Activated T-cell treated with anti-CD3 and anti-CD28 coated beads, Interleukin-2, amount 50 U/mL, for 72 hours (primary cell): ENCODE data around the gene CUL9. TPM values are rescaled to one million over a fixed set of nuclear protein-coding genes. Genes with fewer than 3 reads are reported as not detected.

Experiments
- ATAC-seq, 2 donors: fragments of 150-1000 bp; cut with Tn5 transposase; replicated peaks in 1 of 2; 2 replicates each; pipeline ENCODE4 v1.10.0; 2021; ENCODE audit warnings: moderate library complexity in 2 of 2, mild to moderate bottlenecking in 1 of 2
- DNase-seq, 2 donors: peaks; one replicate each; pipeline ENCODE4 v3.0.0; 2021 to 2022; ENCODE audit warnings: mixed read lengths in 1 of 2
- H3K27ac Mint-ChIP-seq: one replicate; pipeline ENCODE4 v1.8.0; 2022; ENCODE audit warnings: mild to moderate bottlenecking, moderate library complexity, mixed read lengths
- H3K27me3 Mint-ChIP-seq: one replicate; pipeline ENCODE4 v1.8.0; 2022; ENCODE audit warnings: low read depth, mixed read lengths
- H3K36me3 Mint-ChIP-seq, 2 donors: one replicate each; pipeline ENCODE4 v1.8.0; 2022; ENCODE audit warnings: mixed read lengths in 2 of 2, mild to moderate bottlenecking in 1 of 2; ENCODE audit not compliant: insufficient read depth in 2 of 2
- H3K4me1 Mint-ChIP-seq: one replicate; pipeline ENCODE4 v1.8.0; 2022; ENCODE audit warnings: low read depth, mixed read lengths
- H3K4me3 Mint-ChIP-seq, 2 donors: one replicate each; pipeline ENCODE4 v1.8.0; 2022; ENCODE audit warnings: mild to moderate bottlenecking in 2 of 2, mixed read lengths in 2 of 2, moderate library complexity in 2 of 2
- H3K9me3 Mint-ChIP-seq, 2 donors: one replicate each; pipeline ENCODE4 v1.8.0; 2022; ENCODE audit warnings: mixed read lengths in 2 of 2
- total RNA-seq, 2 donors: library from RNA; stranded (reverse); gene quantifications; one replicate each; pipeline ENCODE4 v1.2.3, GENCODE V29; 2022

Gene CUL9
- total RNA-seq, 2 donors from 2014 or later: 60.7 to 62.0 TPM

DNA sequence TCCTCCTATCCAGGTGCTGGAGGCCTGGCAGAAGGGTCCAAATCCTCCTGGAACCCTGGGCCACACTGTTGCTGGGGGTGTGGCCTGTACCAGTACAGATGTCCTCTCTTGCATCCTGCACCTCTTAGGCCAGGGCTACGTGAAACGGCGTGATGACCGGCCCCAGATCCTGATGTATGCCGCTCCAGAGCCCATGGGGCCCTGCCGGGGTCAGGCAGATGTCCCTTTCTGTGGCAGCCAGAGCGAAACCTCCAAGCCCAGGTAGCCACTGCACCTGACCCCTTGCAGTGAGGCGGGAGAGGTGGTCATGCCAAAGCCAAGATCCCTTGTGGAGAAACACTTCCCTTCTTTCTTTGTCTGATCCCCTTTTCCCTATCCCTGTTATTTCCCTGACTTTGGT is 33.1 kb downstream of the CUL9 start:
- no peaks in the 10 kb centered on the region for H3K9me3 Mint-ChIP-seq
- DNase-seq (no peak), ATAC-seq (no peak)
- H3K27ac Mint-ChIP-seq: no peak overlapping the region
- H3K27me3 Mint-ChIP-seq: no peaks in the 10 kb centered on the region
- no peak overlapping the region for H3K4me3 Mint-ChIP-seq
- H3K36me3 Mint-ChIP-seq: peaks cover 0 to 7% of the 10 kb centered on the region in 2 donors
- H3K4me1 Mint-ChIP-seq: no peaks in the 10 kb centered on the region

DNA sequence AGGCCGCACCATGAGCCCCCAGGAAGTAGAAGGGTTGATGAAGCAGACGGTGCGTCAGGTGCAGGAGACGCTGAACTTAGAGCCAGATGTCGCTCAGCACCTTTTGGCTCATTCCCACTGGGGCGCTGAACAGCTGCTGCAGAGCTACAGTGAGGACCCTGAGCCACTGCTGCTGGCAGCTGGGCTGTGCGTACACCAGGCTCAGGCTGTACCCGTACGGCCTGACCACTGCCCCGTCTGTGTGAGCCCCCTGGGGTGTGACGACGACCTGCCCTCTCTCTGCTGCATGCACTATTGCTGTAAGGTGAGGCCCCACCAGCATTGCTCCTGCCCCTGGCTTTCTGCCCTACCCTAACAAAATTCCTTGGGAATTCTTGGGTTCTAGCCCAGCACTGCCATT is 34.2 kb downstream of the CUL9 start:
- H3K27me3 Mint-ChIP-seq: no peaks in the 10 kb centered on the region
- DNase-seq (no peak), ATAC-seq (no peak)
- no peaks in the 10 kb centered on the region for H3K4me1 Mint-ChIP-seq
- H3K9me3 Mint-ChIP-seq: no peaks in the 10 kb centered on the region
- peaks cover 0 to 7% of the 10 kb centered on the region in 2 donors for H3K36me3 Mint-ChIP-seq
- H3K4me3 Mint-ChIP-seq: no peak overlapping the region
- H3K27ac Mint-ChIP-seq: no peak overlapping the region

DNA sequence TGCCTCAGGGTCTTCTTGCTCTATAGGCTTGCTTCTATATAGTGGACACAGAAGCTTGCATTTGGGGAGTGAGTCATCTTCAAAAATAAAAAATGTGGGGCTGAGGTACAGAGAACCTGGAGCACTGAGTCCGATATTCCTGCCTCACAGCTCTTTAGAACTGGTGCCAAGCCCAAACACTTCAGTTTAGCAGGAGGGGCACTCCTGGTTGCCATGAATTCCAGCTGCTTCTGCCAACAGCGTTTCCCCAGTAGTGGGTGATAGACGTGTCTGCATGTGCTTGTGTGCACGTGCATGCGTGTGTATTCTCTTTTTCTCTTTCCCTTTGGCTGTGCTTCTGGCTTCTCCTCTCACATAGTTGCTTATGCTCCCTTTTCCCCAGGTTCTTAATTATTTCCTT is 35.4 kb downstream of the CUL9 start:
- Mint-ChIP-seq H3K4me3 (no peak overlapping the region), H3K27ac (no peak overlapping the region), H3K36me3 (peaks cover 0 to 7% of the 10 kb centered on the region in 2 donors), H3K27me3 (no peaks in the 10 kb centered on the region), H3K9me3 (no peaks in the 10 kb centered on the region), H3K4me1 (no peaks in the 10 kb centered on the region)
- DNase-seq (no peak), ATAC-seq (no peak)

DNA sequence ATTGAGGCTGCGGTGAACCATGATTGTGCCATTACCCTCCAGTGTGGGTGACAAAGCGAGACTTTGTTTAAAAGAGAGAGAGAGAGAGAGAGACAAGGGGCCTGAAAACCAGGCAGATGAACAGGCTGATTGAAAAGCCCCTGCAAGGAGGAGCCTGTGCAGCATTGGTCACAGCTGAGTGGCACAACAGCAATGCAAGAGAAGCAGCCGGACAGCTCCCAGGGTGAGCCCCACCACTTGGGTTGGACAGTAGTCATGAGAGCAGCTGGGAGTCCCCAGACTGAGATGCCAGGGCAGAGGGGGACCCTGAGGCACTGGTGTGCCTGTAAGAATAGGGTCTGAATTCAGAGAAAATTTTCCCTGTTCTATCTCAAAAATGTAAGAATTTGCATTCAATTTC is 37.1 kb downstream of the CUL9 start:
- DNase-seq: no peak
- H3K27ac Mint-ChIP-seq: no peak overlapping the region
- no peaks in the 10 kb centered on the region for H3K9me3 Mint-ChIP-seq
- no peak for ATAC-seq
- peaks cover 1 to 10% of the 10 kb centered on the region in 2 donors for H3K36me3 Mint-ChIP-seq
- no peaks in the 10 kb centered on the region for H3K27me3 Mint-ChIP-seq
- H3K4me3 Mint-ChIP-seq: no peak overlapping the region
- peaks cover 12% of the 10 kb centered on the region for H3K4me1 Mint-ChIP-seq

DNA sequence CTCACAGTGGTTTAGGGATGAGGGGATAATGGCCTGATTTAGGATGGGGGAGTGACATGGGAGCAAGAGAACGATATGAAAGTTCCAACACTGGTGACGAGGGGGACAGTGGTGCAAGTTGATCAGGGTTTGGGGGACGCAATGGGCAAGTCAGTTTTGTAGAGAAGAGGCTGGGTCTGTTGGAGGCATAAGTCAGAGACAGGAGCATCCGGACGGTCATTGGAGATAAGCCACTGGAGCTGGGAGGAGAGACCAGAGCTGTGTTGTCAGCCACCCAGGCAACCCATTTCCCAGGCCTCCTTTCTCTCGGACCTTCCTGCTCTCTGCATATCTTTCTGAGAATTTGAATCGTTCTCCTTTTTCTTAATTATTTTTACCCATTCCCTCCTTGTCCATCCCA is 37.8 kb downstream of the CUL9 start:
- H3K27ac Mint-ChIP-seq: no peak overlapping the region
- DNase-seq: no peak
- H3K9me3 Mint-ChIP-seq: no peaks in the 10 kb centered on the region
- H3K4me3 Mint-ChIP-seq: no peak overlapping the region
- H3K27me3 Mint-ChIP-seq: no peaks in the 10 kb centered on the region
- peaks cover 19% of the 10 kb centered on the region for H3K4me1 Mint-ChIP-seq
- ATAC-seq: no peak
- peaks cover 1 to 10% of the 10 kb centered on the region in 2 donors for H3K36me3 Mint-ChIP-seq

DNA sequence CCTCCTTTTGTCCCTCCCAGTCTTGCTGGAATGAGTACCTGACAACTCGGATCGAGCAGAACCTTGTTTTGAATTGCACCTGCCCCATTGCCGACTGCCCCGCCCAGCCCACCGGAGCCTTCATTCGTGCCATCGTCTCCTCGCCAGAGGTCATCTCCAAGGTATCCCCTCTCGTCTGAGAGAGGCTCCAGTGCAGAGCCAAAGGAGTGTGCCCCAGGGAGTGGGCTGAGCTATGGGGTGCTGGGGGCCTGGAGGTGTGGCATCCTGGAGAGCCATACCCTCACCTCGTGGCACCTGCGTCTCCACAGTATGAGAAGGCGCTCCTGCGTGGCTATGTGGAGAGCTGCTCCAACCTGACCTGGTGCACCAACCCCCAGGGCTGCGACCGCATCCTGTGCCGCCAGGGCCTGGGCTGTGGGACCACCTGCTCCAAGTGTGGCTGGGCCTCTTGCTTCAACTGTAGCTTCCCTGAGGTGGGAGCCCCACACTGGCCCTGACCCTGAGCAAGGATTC is 38.5 kb downstream of the CUL9 start:
- DNase-seq (no peak), ATAC-seq (no peak)
- Mint-ChIP-seq H3K4me1 (peaks cover 25% of the 10 kb centered on the region), H3K4me3 (no peak overlapping the region), H3K27ac (no peak overlapping the region), H3K27me3 (no peaks in the 10 kb centered on the region), H3K36me3 (peaks cover 1 to 10% of the 10 kb centered on the region in 2 donors), H3K9me3 (no peaks in the 10 kb centered on the region)

DNA sequence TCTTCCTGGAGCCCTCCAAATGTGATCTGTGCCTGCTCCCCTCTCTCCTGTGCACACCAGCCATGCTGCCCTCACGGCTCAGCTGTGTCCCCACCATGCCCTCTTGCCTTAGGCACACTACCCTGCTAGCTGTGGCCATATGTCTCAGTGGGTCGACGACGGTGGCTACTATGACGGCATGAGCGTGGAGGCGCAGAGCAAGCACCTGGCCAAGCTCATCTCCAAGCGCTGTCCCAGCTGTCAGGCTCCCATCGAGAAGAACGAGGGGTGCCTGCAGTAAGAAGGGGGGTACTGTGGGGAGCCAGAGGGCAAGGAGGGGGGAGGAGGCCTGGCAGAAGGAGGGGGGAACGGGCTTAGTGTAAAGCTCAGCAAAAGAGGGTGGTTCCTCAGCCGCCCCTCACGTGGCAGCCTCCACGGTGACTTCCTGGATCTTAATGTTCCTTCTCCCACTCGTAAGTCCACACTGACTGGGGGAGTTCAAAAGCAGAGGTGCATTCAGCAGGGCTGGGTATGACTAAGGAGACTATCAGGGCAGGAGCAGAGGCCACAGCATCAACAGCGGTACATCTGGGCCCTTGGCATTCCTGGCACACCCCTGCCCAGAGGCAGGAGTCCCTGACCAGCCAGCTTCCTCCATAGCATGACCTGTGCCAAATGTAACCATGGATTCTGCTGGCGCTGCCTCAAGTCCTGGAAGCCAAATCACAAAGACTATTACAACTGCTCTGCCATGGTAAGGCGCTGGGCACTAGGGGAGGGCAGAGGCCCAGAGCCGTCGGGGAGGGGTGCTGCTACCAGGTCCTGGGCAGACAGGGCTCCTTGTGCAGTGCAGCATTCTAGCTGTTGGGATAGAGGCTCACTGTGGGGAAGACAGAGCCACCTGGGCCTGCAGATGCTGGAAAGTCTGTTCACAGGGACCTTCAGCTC is 39.3 kb downstream of the CUL9 start:
- ATAC-seq (no peak), DNase-seq (no peak)
- Mint-ChIP-seq H3K4me1 (peaks cover 33% of the 10 kb centered on the region), H3K4me3 (peak overlapping the region in 1 of 2 donors; percentile 10), H3K27me3 (no peaks in the 10 kb centered on the region), H3K27ac (no peak overlapping the region), H3K36me3 (peaks cover 2 to 10% of the 10 kb centered on the region in 2 donors), H3K9me3 (no peaks in the 10 kb centered on the region)

DNA sequence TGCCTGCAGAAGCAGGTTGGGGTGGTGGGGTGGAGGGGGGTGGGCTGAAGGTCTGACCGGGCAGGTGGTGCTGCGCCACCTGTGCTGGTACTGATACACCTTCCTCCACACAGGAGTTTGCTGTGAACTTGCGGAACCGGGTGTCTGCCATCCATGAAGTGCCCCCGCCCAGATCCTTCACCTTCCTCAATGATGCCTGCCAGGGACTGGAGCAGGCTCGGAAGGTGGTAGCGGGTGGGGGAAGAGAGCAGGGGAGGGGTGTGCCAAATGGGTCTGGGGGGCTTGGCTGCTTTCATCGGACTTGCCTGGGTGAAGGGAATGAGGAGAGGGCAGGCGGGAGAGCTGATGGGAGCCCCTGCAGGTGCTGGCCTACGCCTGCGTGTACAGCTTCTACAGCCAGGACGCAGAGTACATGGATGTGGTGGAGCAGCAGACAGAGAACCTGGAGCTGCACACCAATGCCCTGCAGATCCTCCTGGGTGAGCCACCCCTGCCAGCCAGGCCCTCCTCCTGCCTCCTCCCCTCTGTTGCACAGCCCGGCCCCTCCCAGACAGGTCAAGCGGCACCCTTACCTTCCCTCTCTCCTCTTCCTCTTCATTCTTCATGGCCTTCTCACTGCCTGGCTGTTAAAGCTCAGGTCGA is 40.5 kb downstream of the CUL9 start:
- DNase-seq (no peak), ATAC-seq (no peak)
- peak overlapping the region; percentile 25 to 49 for H3K4me3 Mint-ChIP-seq
- H3K27ac Mint-ChIP-seq: peak overlapping the region; percentile 24
- H3K36me3 Mint-ChIP-seq: peaks cover 5 to 11% of the 10 kb centered on the region in 2 donors
- H3K27me3 Mint-ChIP-seq: no peaks in the 10 kb centered on the region
- H3K4me1 Mint-ChIP-seq: peaks cover 41% of the 10 kb centered on the region
- H3K9me3 Mint-ChIP-seq: no peaks in the 10 kb centered on the region

DNA sequence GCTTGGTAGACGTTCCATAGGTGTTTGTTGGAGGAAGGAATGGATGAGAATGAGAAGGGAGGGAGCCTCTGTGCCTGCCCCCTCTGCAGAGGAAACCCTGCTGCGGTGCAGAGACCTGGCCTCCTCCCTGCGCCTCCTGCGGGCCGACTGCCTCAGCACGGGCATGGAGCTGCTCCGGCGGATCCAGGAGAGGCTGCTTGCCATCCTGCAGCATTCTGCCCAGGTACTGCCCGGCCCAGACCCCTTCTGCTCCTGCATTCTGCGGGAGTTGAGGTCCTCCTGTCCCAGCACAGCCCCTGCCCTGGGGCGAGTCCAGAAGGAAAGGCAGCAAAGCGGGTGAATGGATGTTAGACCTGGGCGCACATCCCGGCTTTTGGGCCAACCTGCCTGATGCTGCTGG is 41.2 kb downstream of the CUL9 start:
- Mint-ChIP-seq H3K4me3 (peak overlapping the region; percentile 25 to 49), H3K27me3 (no peaks in the 10 kb centered on the region), H3K9me3 (no peaks in the 10 kb centered on the region), H3K27ac (peak overlapping the region; percentile 24), H3K4me1 (peaks cover 48% of the 10 kb centered on the region), H3K36me3 (peaks cover 5 to 11% of the 10 kb centered on the region in 2 donors)
- no peak for DNase-seq
- no peak for ATAC-seq

DNA sequence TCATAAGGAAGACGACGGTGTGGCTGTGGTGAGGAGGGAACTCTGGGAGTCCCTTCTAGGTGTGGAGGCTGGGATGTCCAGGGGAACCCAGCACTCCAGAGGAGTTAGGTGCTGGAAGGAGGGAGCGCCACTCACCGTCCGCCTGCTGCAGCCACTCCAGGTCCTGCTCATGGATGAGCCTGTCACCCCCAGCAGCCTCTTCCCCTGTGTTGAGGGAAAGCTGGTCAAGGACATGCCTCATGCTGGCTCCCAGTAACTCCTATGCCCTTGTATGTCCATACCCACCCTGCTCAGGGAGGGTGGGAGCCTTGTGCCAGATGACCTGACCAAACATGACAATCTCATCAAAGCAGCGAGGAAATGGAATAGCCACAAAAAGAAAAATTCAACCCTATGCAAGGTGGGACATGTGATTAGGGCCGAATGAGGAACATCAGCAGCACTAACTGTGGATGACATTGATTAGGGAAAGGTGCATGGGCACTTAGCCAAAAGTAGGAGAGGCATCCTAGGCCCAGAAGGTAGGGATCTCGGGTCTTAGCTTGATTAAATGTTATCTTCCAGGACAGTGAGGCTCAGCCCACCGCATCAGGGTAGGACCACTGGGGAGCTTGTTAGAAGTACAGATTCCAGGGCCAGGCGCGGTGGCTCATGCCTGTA is 44.3 kb downstream of the CUL9 start:
- Mint-ChIP-seq H3K36me3 (peaks cover 7 to 13% of the 10 kb centered on the region in 2 donors), H3K4me1 (peaks cover 61% of the 10 kb centered on the region), H3K27ac (peak overlapping the region; percentile 19), H3K9me3 (no peaks in the 10 kb centered on the region), H3K4me3 (peak overlapping the region in 1 of 2 donors; percentile 36), H3K27me3 (no peaks in the 10 kb centered on the region)
- ATAC-seq (no peak), DNase-seq (no peak)

DNA sequence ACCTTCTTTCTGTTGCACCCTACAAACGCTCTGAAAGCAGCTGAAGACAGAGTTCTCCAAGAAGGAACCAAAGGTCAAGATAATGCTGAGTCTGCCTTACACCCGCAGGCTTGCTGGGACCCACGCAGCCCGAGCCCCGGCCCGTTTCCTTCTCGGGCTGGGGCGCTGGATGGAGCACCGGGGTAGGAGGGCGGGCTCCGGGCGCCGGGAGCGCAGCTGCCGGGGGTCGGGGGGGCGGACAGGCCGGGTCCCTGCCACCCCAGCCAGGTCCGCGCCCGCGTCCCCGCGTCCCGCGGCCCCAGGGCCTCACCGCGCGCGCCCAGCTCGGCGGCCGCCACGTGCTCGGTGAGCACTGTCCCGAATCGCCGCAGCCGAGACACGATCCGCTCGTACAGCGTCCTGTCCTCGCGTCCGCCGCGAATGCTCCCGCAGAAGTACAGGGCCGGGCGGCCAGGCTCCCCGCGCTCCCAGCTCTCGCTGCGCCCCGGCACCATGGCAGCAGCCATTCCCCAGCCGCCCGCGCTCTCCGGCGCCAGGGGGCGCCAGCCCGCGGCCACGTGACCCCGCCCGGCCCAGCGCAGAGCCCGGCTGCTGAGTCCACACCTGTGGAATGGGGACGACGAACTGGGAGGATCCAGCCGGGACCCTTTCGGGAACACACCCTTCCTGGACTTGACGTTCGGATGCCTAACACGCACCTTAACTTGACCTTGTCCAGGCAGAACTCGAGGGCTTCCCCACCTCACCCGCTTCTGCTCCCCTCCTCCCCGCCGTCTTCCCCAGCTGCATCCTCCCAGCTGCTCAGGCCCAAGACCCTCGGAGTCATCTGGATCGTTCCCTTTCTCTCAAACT is 47.2 kb downstream of the CUL9 start, which contains the start of gene DNPH1:
DNPH1 (minus strand) TSS at position 531 of the 852 bp plus-strand sequence; CDS start at position 506, 25 bp downstream.
- H3K4me1 Mint-ChIP-seq: peaks cover 48% of the 10 kb centered on the region
- ATAC-seq: peak; percentile 88
- no peaks in the 10 kb centered on the region for H3K27me3 Mint-ChIP-seq

More for the DNA sequence above, 47.2 kb downstream of the CUL9 start, which contains the start of gene DNPH1:
- Mint-ChIP-seq H3K27ac (peak within 1 kb of the TSS; percentile 91), H3K4me3 (peak within 1 kb of the TSS; percentile 91 to 94), H3K36me3 (peaks cover 5 to 10% of the 10 kb centered on the region in 2 donors), H3K9me3 (no peaks in the 10 kb centered on the region)
- DNase-seq: peak; percentile 82 to 92
